Thymus (tissue), 11 donors: ENCODE data around the gene SLC4A2. TPM values are rescaled to one million over a fixed set of nuclear protein-coding genes. Genes with fewer than 3 reads are reported as not detected.

ENCODE experiments used
- DNase-seq, 9 donors: peaks; one replicate each; pipeline ENCODE4 v3.0.0-alpha.2; 2013; ENCODE audit warnings: low spot score in 9 of 9, low read depth in 6 of 9, missing footprints in 1 of 9
- H3K27ac ChIP-seq, 2 donors: one replicate each; pipeline ENCODE4 v1.5.1; 2013; ENCODE audit warnings: control low read depth in 1 of 2, low read depth in 1 of 2, low read length in 1 of 2, mild to moderate bottlenecking in 1 of 2, moderate library complexity in 1 of 2
- H3K27me3 ChIP-seq, 2 donors: one replicate each; pipeline ENCODE4 v1.5.1; 2013; ENCODE audit warnings: low read length in 1 of 2; ENCODE audit not compliant: control insufficient read depth in 2 of 2, insufficient read depth in 1 of 2
- H3K36me3 ChIP-seq, 2 donors: one replicate each; pipeline ENCODE4 v1.5.1; 2013; ENCODE audit warnings: low read length in 1 of 2, mild to moderate bottlenecking in 1 of 2, moderate library complexity in 1 of 2; ENCODE audit not compliant: control insufficient read depth in 2 of 2, insufficient read depth in 2 of 2
- H3K4me1 ChIP-seq, 2 donors: one replicate each; pipeline ENCODE4 v1.5.1; 2013; ENCODE audit warnings: low read length in 2 of 2; ENCODE audit not compliant: control insufficient read depth in 2 of 2, insufficient read depth in 2 of 2
- H3K4me3 ChIP-seq, 2 donors: one replicate each; pipeline ENCODE4 v1.5.1; 2013; ENCODE audit warnings: low read length in 2 of 2, control low read depth in 1 of 2, mild to moderate bottlenecking in 1 of 2
- H3K9me3 ChIP-seq, 2 donors: one replicate each; pipeline ENCODE4 v1.5.1; 2013; ENCODE audit warnings: low read length in 1 of 2, mild to moderate bottlenecking in 1 of 2; ENCODE audit not compliant: control insufficient read depth in 2 of 2, insufficient read depth in 1 of 2
- WGBS: extraction: QIAGEN DNeasy Blood & Tissue Kit; methylation state at CpG from one replicate; pipeline ENCODE4 v1.1.7; 2013; 5-methylcytosine and 5-hydroxymethylcytosine counted together
- polyA plus RNA-seq: library from polyadenylated mRNA; stranded (reverse); fragments of 200-250 nt; gene quantifications from one replicate; pipeline ENCODE4 v1.2.3, GENCODE V29; 2013
- total RNA-seq: library from RNA; stranded (reverse); fragments of 120-200 nt; gene quantifications from one replicate; pipeline ENCODE4 v1.2.4, GENCODE V29; 2013
- donor health status: healthy.

The SLC4A2 gene
- total and polyA plus RNA-seq, 2 donors: 22.9 to 89.5 TPM

DNA sequence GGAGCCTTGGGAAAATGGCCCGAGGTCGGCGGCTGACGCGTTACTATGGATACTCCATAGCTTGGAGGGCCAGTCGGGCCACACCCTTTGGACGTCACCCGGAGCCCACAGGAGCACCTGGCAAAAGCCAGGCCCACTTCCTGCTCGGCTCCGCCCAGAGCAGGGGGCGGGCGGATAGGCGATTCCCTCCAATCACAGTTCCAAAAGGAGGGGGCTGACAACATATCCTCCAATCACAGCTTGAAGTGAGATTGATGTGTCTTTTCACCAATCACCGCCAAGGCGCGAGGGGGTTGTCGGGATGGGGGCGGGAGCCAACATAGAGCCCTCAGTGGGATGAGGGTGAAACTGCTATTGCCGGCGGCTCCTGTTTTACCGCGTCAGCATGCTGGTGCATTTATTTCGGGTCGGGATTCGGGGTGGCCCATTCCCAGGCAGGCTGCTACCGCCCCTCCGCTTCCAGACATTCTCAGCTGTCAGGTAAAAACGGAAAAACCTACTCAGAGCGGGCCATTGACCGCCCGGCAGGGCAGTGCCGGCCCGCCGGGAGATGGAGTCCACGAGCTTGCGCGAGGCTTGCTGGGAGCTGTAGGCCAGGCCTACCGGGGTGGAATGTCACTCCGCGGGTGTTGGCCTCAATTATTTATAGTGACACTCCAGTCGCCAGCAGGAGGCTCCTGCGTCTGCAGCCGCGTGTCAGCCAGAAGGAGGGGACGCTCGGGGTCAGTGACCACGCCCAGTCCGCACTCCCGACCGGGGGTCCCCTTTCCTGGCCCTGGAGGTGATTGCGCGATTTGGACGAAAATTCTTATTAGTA lies 31.1 kb upstream of the SLC4A2 start, which contains the start of gene ABCB8:
ABCB8 (plus strand) TSS at position 320 of the 817 bp plus-strand sequence; CDS start at position 386, 66 bp downstream.
- 1% methylated on average over 53 of the region's 53 CpGs for WGBS
- peak within 1 kb of the TSS; percentile 80 to 82 for H3K27ac ChIP-seq

DNA sequence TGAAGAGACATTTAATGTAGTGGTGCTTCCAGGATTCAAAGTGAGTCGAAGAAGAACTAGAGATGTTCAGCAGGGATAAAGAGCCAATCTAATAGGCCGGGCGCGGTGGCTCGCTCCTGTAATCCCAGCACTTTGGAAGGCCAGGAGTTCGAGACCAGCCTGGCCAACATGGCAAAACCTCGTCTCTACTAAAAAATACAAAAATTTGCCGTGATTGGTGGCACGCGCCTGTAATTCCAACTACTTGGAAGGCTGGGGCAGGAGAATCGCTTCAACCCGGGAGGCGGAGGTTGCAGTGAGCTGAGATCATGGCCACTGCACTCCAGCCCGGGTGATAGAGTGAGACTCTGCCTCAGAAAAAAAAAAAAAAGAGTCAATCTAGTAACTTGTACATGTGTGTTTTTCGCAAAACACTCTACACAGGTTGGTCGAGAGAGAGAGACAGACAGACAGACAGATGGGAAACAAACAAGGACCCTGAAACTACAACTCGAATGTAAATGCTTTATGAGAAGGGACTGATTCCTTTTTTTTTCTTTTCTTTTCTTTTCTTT lies 30.4 kb upstream of the SLC4A2 start:
- Histone ChIP-seq H3K27me3 (peaks cover 0 to 33% of the 10 kb centered on the region in 2 donors), H3K9me3 (no peaks in the 10 kb centered on the region), H3K4me1 (peaks cover 9 to 15% of the 10 kb centered on the region in 2 donors), H3K36me3 (peaks cover 12 to 15% of the 10 kb centered on the region in 2 donors), H3K27ac (no peak overlapping the region), H3K4me3 (peak overlapping the region; percentile 86)
- WGBS: 81% methylated on average over 17 of the region's 17 CpGs
- no peak for DNase-seq

More for the DNA sequence above, 31.1 kb upstream of the SLC4A2 start, which contains the start of gene ABCB8:
- H3K27me3 ChIP-seq: peaks cover 0 to 38% of the 10 kb centered on the region in 2 donors
- peaks cover 9 to 15% of the 10 kb centered on the region in 2 donors for H3K4me1 ChIP-seq
- H3K36me3 ChIP-seq: peaks cover 10 to 11% of the 10 kb centered on the region in 2 donors
- H3K4me3 ChIP-seq: peak within 1 kb of the TSS; percentile 86
- H3K9me3 ChIP-seq: no peaks in the 10 kb centered on the region
- DNase-seq: peak; percentile 98 to 100 (median 99)

DNA sequence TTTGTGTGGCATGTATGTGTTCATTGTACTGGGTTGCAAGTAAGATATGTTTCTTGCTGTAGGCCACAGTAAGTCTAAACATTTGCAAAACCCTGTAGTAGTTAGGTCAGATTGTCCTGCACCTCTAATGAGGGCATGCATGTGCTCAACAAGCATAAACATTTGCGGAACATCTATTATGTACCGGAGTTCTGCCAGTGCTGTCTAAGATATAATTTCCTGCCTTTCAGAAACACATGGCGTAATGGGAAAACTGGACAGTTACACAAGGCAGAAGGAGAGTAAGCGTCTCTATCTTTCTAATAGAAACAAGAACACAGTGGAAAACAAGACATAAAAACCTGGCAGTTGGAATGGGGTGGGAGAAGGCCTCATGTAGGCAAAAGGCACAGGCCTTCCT lies 28.4 kb upstream of the SLC4A2 start:
- 99% methylated on average over 4 of the region's 4 CpGs for WGBS
- Histone ChIP-seq H3K27ac (no peak overlapping the region), H3K36me3 (peaks cover 32 to 33% of the 10 kb centered on the region in 2 donors), H3K9me3 (no peaks in the 10 kb centered on the region), H3K4me3 (no peak overlapping the region), H3K27me3 (peaks cover 0 to 15% of the 10 kb centered on the region in 2 donors), H3K4me1 (peaks cover 9 to 15% of the 10 kb centered on the region in 2 donors)
- no peak for DNase-seq

DNA sequence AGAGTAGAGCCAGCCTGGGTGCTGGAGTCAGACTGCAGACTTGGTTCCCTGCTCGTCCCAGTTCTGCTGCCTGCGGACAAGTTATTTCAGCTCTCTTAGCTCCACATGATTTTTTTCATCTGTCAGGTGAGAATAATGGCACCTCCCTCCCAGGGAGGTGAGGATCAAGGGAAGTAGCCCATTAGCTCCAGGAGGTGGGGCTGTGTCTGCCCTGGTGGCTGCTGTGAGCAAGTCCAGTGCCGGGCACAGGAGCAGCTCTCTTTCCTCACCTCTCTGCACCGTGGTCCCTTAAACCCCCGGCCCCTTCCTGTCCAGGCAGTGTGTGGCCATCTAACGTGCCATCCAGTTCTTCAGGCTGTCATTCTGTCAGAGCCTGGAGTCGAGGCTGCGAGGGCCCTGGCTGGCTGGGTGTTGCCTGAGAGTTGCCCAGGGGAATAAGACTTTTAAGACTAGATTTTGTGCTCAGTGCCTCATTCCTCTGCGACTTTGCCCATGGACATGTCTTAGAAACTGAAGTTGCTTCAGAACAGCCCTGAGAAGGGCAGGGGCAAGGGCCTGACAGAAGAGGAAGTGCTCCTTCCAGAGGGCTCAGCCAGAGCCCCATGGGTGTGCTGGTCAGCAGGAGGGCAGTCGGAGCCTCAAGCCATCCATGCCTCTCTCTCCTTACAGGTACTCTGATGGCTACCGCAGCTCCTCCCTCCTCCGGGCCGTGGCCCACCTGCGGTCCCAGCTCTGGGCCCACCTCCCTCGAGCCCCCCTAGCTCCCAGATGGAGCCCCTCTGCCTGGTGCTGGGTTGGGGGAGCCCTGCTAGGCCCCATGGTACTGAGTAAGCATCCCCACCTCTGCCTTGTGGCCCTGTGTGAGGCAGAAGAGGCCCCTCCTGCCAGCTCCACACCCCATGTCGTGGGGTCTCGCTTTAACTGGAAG lies 26.2 kb upstream of the SLC4A2 start:
- no peak overlapping the region for H3K27ac ChIP-seq
- WGBS: 96% methylated on average over 17 of the region's 17 CpGs
- H3K9me3 ChIP-seq: no peaks in the 10 kb centered on the region
- no peak overlapping the region for H3K4me3 ChIP-seq
- peaks cover 6 to 7% of the 10 kb centered on the region in 2 donors for H3K4me1 ChIP-seq
- peaks cover 44 to 51% of the 10 kb centered on the region in 2 donors for H3K36me3 ChIP-seq
- DNase-seq: no peak
- no peaks in the 10 kb centered on the region for H3K27me3 ChIP-seq

DNA sequence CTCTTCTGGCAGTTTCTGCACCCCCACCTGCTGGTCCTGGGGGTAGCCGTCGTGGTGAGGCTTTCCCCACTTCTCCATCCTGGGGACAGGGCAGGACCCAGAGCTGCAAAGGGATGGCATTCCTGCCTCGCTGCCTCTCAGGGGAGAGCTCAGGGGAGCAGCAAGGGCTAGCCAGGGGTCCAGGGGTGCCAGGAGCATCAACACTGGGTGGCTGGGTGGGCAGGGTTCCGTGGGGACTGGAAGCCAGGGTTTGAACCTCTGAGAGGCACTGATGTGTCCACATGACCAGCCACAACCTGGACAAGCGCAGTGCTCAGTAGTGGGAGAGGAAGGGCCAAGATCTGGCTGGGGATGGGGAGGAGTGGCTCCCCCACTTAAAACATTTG lies 25.5 kb upstream of the SLC4A2 start:
- Histone ChIP-seq H3K4me3 (no peak overlapping the region), H3K36me3 (peaks cover 46 to 51% of the 10 kb centered on the region in 2 donors), H3K27ac (no peak overlapping the region), H3K9me3 (no peaks in the 10 kb centered on the region), H3K4me1 (peaks cover 5 to 9% of the 10 kb centered on the region in 2 donors), H3K27me3 (no peaks in the 10 kb centered on the region)
- no peak for DNase-seq
- WGBS: 98% methylated on average over 5 of the region's 5 CpGs

DNA sequence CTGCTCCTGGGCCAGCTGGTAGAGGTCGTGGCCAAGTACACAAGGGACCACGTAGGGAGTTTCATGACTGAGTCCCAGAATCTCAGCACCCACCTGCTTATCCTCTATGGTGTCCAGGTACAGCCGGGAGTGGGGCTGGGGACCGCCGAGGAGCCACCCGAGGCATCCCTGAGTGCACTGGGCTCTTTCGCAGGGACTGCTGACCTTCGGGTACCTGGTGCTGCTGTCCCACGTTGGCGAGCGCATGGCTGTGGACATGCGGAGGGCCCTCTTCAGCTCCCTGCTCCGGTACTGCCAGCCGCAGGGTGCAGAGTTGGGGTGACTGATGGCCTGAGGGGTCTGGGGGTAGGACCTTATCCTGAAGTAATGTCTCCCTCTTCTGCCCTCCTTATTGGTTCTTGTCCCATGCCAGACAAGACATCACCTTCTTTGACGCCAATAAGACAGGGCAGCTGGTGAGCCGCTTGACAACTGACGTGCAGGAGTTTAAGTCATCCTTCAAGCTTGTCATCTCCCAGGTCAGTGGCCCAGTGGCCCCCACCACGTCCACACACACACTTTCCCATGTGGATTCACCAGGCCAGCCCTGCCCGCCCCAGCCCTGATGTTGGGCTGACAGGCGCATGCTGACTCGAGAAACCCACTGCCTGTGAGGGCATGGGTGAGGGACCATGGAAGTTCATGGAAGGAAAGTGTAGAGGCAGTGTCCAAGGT lies 24.9 kb upstream of the SLC4A2 start:
- Histone ChIP-seq H3K27me3 (no peaks in the 10 kb centered on the region), H3K36me3 (peaks cover 46 to 51% of the 10 kb centered on the region in 2 donors), H3K9me3 (no peaks in the 10 kb centered on the region), H3K4me3 (no peak overlapping the region), H3K4me1 (peaks cover 0 to 5% of the 10 kb centered on the region in 2 donors), H3K27ac (no peak overlapping the region)
- DNase-seq: no peak
- WGBS: 95% methylated on average over 21 of the region's 21 CpGs

DNA sequence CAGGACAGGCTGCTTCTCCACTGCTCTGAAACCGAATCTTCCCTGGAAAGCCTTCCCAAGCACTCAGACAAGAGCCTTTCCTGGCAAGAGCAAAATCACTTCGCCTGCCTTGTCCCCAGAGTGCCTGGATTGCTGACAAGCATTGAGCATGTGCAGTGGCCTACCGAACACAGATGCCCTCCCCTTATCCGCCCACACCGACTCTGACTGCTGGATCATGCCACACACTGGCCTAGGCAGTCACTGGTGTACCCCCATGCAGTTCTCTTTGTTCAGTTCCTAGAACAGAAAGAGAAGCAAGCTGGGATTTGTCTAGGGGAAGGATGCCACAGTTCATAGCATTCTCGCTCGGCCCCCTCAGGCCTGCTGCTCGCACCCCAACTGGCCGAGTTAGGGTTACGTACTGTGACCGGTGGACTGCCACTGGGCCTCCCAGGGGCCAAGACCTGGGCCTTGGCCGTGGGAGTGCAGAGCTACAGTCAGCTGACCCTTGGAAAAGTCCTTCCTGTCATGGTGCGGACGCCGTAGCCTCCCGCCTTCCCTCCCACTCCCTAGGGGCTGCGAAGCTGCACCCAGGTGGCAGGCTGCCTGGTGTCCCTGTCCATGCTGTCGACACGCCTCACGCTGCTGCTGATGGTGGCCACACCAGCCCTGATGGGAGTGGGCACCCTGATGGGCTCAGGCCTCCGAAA lies 24.2 kb upstream of the SLC4A2 start:
- 96% methylated on average over 21 of the region's 21 CpGs for WGBS
- H3K4me1 ChIP-seq: peaks cover 0 to 5% of the 10 kb centered on the region in 2 donors
- no peak overlapping the region for H3K4me3 ChIP-seq
- no peak overlapping the region for H3K27ac ChIP-seq
- H3K36me3 ChIP-seq: peaks cover 46 to 51% of the 10 kb centered on the region in 2 donors
- no peaks in the 10 kb centered on the region for H3K9me3 ChIP-seq
- no peaks in the 10 kb centered on the region for H3K27me3 ChIP-seq
- no peak for DNase-seq

DNA sequence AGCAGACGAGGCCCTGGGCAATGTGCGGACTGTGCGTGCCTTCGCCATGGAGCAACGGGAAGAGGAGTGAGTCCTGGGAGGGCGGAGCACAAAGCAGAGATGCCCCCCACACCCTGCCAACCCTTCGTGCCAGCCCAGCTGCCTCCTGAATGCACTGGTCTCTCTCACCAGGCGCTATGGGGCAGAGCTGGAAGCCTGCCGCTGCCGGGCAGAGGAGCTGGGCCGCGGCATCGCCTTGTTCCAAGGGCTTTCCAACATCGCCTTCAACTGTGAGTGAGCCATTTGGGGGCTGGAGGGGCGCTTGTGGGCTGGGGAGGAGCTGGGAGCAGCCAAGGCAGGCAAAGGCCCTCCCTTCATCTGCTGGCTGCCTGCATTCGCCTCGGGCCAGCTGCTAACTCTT lies 23.5 kb upstream of the SLC4A2 start:
- H3K4me1 ChIP-seq: peaks cover 0 to 5% of the 10 kb centered on the region in 2 donors
- H3K27me3 ChIP-seq: no peaks in the 10 kb centered on the region
- no peak overlapping the region for H3K4me3 ChIP-seq
- 98% methylated on average over 17 of the region's 17 CpGs for WGBS
- peaks cover 46 to 51% of the 10 kb centered on the region in 2 donors for H3K36me3 ChIP-seq
- no peak overlapping the region for H3K27ac ChIP-seq
- no peak for DNase-seq
- H3K9me3 ChIP-seq: no peaks in the 10 kb centered on the region
